Endothelial cell of umbilical vein (primary cell): ENCODE data around the gene MAP4K4. TPM values are rescaled to one million over a fixed set of nuclear protein-coding genes. Genes with fewer than 3 reads are reported as not detected.
A peak's percentile ranks its signal among the peaks of the same experiment; 100 is the strongest.

Source experiments
- BruUV-seq: library from RNA; stranded (reverse); fragments of 400-500 nt; replicated peaks from 2 replicates; lab custom pipeline; 2021; lab: Mats Ljungman, UMichigan
- CTCF ChIA-PET: fragments of 300-600, 350-600 bp; sonication (Branson Sonifier 250); formaldehyde crosslinking; loops from one replicate; lab custom pipeline; 2021; ENCODE audit warnings: antibody characterized with exemption, inconsistent platforms; lab: Charles Lee
- POLR2A ChIA-PET: fragments of 300-600, 350-600 bp; sonication (Branson Sonifier 250); formaldehyde crosslinking; loops from one replicate; lab custom pipeline; 2021; ENCODE audit warnings: antibody characterized with exemption, inconsistent platforms; lab: Charles Lee
- DNase-seq: peaks from one replicate; pipeline ENCODE4 v3.0.0-alpha.2; 2011; ENCODE audit warnings: low read depth, low spot score
- FAIRE-seq: peaks from 2 replicates; lab custom pipeline; 2011; peaks lifted over from hg19 to GRCh38; lab: Jason Lieb, UNC
- H2AFZ ChIP-seq: 2 replicates; pipeline ENCODE4 v1.6.0; 2012; ENCODE audit warnings: low read depth, low read length, control low read depth, inconsistent platforms
- H3K27ac ChIP-seq: 2 replicates; pipeline ENCODE4 v1.5.1; 2011; ENCODE audit warnings: low read depth, mild to moderate bottlenecking, control low read depth, low read length, moderate library complexity; ENCODE audit not compliant: insufficient read depth
- H3K27me3 ChIP-seq, 2 experiments: 2 replicates each; pipeline versions ENCODE4 v1.6.0 to v1.6.1; 2011; ENCODE audit warnings: low read length in 2 of 2, mixed read lengths in 1 of 2; ENCODE audit not compliant: control insufficient read depth in 2 of 2, insufficient read depth in 2 of 2
- H3K36me3 ChIP-seq, 2 experiments: 2 replicates in 1 of 2; 3 replicates in 1 of 2; pipeline ENCODE4 v1.5.1; 2011; ENCODE audit warnings: low read length in 2 of 2, mild to moderate bottlenecking in 1 of 2, moderate library complexity in 1 of 2; ENCODE audit not compliant: control insufficient read depth in 2 of 2, insufficient read depth in 2 of 2; ENCODE audit errors: extremely low read depth in 1 of 2
- H3K4me1 ChIP-seq: 3 replicates; pipeline ENCODE4 v1.5.1; 2011; ENCODE audit warnings: mild to moderate bottlenecking, low read length; ENCODE audit not compliant: control insufficient read depth, insufficient read depth; ENCODE audit errors: extremely low read depth
- H3K4me2 ChIP-seq: 2 replicates; pipeline ENCODE4 v1.6.1; 2011; ENCODE audit warnings: low read length, control low read depth, mixed read lengths; ENCODE audit not compliant: insufficient read depth
- H3K4me3 ChIP-seq, 3 experiments: fragments of 200-600 bp in 1 of 3; sonication (generic), shearing (Covaris generic) in 1 of 3; replicated peaks in 1 of 3; 2 replicates each; pipeline ENCODE4 v1.5.1; 2011 to 2016; ENCODE audit warnings: control low read depth in 3 of 3, low read length in 3 of 3, mild to moderate bottlenecking in 2 of 3, inconsistent platforms in 1 of 3, low read depth in 1 of 3, moderate library complexity in 1 of 3; ENCODE audit not compliant: insufficient read depth in 1 of 3
- H3K79me2 ChIP-seq: 2 replicates; pipeline ENCODE4 v1.6.0; 2012; ENCODE audit warnings: low read length, inconsistent platforms; ENCODE audit not compliant: control insufficient read depth, insufficient read depth
- H3K9ac ChIP-seq: replicated peaks from 2 replicates; pipeline ENCODE3; 2011; ENCODE audit warnings: low read length, control low read depth; ENCODE audit not compliant: insufficient read depth; ENCODE audit errors: extremely low read depth
- H3K9me1 ChIP-seq: replicated peaks from 3 replicates; pipeline ENCODE4 v1.6.0; 2011; ENCODE audit warnings: mild to moderate bottlenecking, low read length; ENCODE audit not compliant: control insufficient read depth, insufficient read depth; ENCODE audit errors: extremely low read depth
- H3K9me3 ChIP-seq: replicated peaks from 2 replicates; pipeline ENCODE4 v1.5.1; 2012; ENCODE audit warnings: low read length, inconsistent platforms; ENCODE audit not compliant: control insufficient read depth, insufficient read depth
- H4K20me1 ChIP-seq: replicated peaks from 2 replicates; pipeline ENCODE3; 2011; ENCODE audit warnings: mild to moderate bottlenecking, low read length; ENCODE audit not compliant: control insufficient read depth, insufficient read depth; ENCODE audit errors: extremely low read depth
- EZH2 ChIP-seq: IDR thresholded peaks from 2 replicates; pipeline ENCODE4 v1.6.1; 2012; ENCODE audit warnings: borderline replicate concordance, low read depth, mild to moderate bottlenecking, moderate library complexity, low read length, inconsistent platforms; ENCODE audit not compliant: severe bottlenecking
- GATA2 ChIP-seq: IDR thresholded peaks from 2 replicates; pipeline ENCODE4 v1.7.0; 2011; ENCODE audit warnings: low read depth, mild to moderate bottlenecking, moderate library complexity, mixed read lengths, low read length; ENCODE audit not compliant: insufficient read length, insufficient read depth
- JUN ChIP-seq: IDR thresholded peaks from 2 replicates; pipeline ENCODE4 v1.6.1; 2011; ENCODE audit warnings: borderline replicate concordance, low read depth; ENCODE audit not compliant: insufficient read length, insufficient read depth
- MYC ChIP-seq: IDR thresholded peaks from one replicate; pipeline ENCODE4 v1.6.1; 2011; ENCODE audit warnings: mild to moderate bottlenecking, low read depth, low read length
- POLR2A ChIP-seq: IDR thresholded peaks from 2 replicates; pipeline ENCODE4 v1.6.1; 2012; ENCODE audit warnings: low read depth, mild to moderate bottlenecking, control low read depth, low read length
- dilution Hi-C: fragments of 300-500 bp; cut with MboI; formaldehyde crosslinking; loops from one replicate; pipeline ENCODE4 v1.15.0; 2019; ENCODE audit warnings: low sequenced_read_pairs; ENCODE audit not compliant: extremely low pct_ligation_motif_present
- intact Hi-C: fragments of 100-400 bp; cut with micrococcal nuclease; formaldehyde crosslinking; loops from one replicate; pipeline ENCODE4 v1.10.0; 2022
- polyA plus RNA-seq, 4 experiments: library from polyadenylated mRNA; depleted of rRNA in 3 of 4; stranded (reverse) in 3 of 4; unstranded in 1 of 4; fragments of >200 nt; gene quantifications; 2 replicates each; pipeline versions ENCODE4 v1.2.1 to v1.2.3, GENCODE V29; 2011 to 2012; ENCODE audit warnings: missing spikeins in 1 of 4
- total RNA-seq: library from RNA; stranded (reverse); gene quantifications from 2 replicates; pipeline ENCODE4 v1.2.3, GENCODE V29; 2021
- TF ChIP-seq, protein P1 (sequence below): IDR thresholded peaks from 2 replicates; pipeline ENCODE4 v1.6.1; 2011; ENCODE audit not compliant: insufficient read depth, insufficient read length

MAP4K4 gene
- total and polyA plus RNA-seq, 2 donors (not counting 3 experiments of a cell fraction or from before 2014, with no cell fraction given) = 79.4 to 269 TPM

DNA sequence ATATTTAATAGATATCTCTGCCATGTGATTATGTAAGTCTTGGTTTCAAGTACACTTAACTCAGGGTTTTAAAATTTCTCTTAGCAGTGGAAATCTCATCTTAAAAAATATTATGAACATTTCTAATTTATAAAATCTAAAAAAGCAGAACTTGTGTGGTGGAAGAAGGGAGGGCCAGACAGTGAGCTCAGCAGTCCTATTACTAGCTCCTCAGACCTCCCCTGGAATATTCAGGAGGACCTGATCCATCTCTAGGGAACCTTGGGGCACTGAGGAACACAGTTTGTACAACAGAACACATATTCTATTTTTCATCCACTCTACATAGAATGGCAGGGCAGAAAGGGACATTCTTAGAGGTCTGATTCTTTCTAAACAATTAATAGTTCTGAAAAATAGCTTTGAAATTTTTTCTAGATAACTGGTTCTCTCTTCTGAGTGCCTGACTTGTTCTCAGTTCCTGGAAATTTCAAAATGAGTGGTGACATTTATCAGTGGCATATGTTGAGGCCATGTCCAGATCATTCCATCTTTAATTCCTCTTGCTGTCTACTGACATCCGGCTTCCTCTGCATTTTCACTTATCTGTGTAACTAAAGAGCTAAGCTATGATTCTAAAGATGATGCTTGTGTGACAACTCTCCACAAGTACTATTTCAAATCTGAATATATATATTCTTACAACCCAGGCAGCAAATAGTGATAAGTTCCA, 8.2 kb upstream of the MAP4K4 start:
- no peak for FAIRE-seq
- Histone ChIP-seq H4K20me1 (no peaks in the 10 kb centered on the region), H3K4me1 (no peaks in the 10 kb centered on the region), H3K79me2 (no peaks in the 10 kb centered on the region), H3K9me1 (no peaks in the 10 kb centered on the region), H3K4me2 (no peak overlapping the region), H3K27ac (no peak overlapping the region), H3K9ac (no peak overlapping the region), H3K27me3 (peaks cover 0 to 2% of the 10 kb centered on the region in 2 experiments), H3K4me3 (no peak overlapping the region), H3K9me3 (no peaks in the 10 kb centered on the region), H2AFZ (no peak overlapping the region), H3K36me3 (no peaks in the 10 kb centered on the region)
- BruUV-seq = no TSS peak
- TF ChIP-seq MYC (no peak), GATA2 (no peak), EZH2 (no peak), POLR2A (no peak)
- TF ChIP-seq, protein P1, sequence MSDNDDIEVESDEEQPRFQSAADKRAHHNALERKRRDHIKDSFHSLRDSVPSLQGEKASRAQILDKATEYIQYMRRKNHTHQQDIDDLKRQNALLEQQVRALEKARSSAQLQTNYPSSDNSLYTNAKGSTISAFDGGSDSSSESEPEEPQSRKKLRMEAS = no peak
- dilution Hi-C loops (no loop called here), intact Hi-C loops (no loop called here)
- ChIA-PET POLR2A (no interaction called here), CTCF (interaction anchor here (0.8 to 1.7 kb wide), 4 partner anchors 8 to 347 kb away, joined by 3 to 4 read pairs (median 4); partner anchors contain the start of gene MAP4K4)
- no peak for DNase-seq

DNA sequence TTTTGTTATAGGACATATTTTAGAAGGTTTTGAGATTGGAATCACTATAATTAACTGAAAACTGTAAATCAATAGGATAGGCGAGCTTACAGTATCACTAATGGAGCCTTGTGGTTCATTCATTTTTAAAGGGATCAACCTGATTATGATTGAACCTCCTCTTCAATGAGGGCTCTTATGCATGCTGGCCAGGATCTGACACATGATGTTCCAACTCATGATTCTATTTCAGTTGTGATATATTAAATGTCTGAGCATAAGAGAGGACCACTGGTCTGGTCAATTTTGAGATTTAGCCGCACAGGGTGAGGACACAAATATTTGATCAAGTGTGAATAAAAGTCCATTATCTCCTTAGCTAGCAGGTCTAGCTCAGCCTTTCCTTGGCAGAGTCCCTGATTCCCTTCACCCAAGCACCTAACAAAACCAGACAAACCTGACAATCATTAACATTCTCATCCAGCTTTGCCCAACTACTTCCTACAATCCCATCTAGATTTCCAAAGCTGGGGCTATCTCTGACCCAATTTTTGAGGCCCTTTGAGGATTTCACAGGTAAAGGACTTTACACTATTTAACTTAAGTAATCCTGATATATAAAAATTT, 6.9 kb upstream of the MAP4K4 start:
- Histone ChIP-seq H3K79me2 (no peaks in the 10 kb centered on the region), H4K20me1 (no peaks in the 10 kb centered on the region), H3K9ac (no peak overlapping the region), H3K36me3 (no peaks in the 10 kb centered on the region), H3K4me3 (no peak overlapping the region), H3K4me2 (no peak overlapping the region), H3K9me1 (no peaks in the 10 kb centered on the region), H3K4me1 (no peaks in the 10 kb centered on the region), H3K27me3 (peaks cover 0 to 2% of the 10 kb centered on the region in 2 experiments), H3K9me3 (no peaks in the 10 kb centered on the region), H3K27ac (no peak overlapping the region), H2AFZ (no peak overlapping the region)
- intact Hi-C loops = loop anchor here (10.0 kb wide), 1 partner anchor 136 kb away; no protein-coding TSS in a partner anchor
- ChIA-PET CTCF (interaction anchor here (1.5 to 1.7 kb wide), 2 partner anchors 53 to 348 kb away, joined by 4 read pairs; no protein-coding TSS in a partner anchor), POLR2A (no interaction called here)
- DNase-seq (no peak), FAIRE-seq (peak; percentile 21)
- dilution Hi-C loops = no loop called here
- TF ChIP-seq EZH2 = no peak
- no peak for TF ChIP-seq POLR2A
- no peak for TF ChIP-seq JUN
- BruUV-seq = no TSS peak
